Sigmoid colon (tissue), 4 donors: ENCODE data around the gene ARMH3.

Experiments used
- CTCF ChIP-seq, 4 experiments: fragments of 450-650 bp in 3 of 4; fragments of 200-600 bp in 1 of 4; IDR thresholded peaks; one replicate each; pipeline ENCODE4 v1.5.1; 2016 to 2019; ENCODE audit warnings: antibody characterized with exemption in 4 of 4, mild to moderate bottlenecking in 3 of 4, moderate library complexity in 2 of 4
- EP300 ChIP-seq, 4 donors: sonication (generic); formaldehyde crosslinking; IDR thresholded peaks; one replicate each; pipeline ENCODE4 v1.6.1; 2017; ENCODE audit warnings: antibody characterized with exemption in 4 of 4
- POLR2AphosphoS5 ChIP-seq, 4 donors: sonication (generic); formaldehyde crosslinking; IDR thresholded peaks; one replicate each; pipeline ENCODE4 v1.6.1; 2017; ENCODE audit warnings: antibody characterized with exemption in 4 of 4

GRCh38 chr10:101841826-101842225, 214.1 kb downstream of the ARMH3 start:
- TF ChIP-seq CTCF (IDR thresholded peaks at IDR 0.05) (no peak), EP300 (IDR thresholded peaks at IDR 0.05) (no peak), POLR2AphosphoS5 (IDR thresholded peaks at IDR 0.05) (no peak)
